OCI-LY1 (cell line): ENCODE results near the gene PJA2.

Experiments used
- H2AFZ ChIP-seq: fragments of 200-600 bp; sonication (generic), shearing (Covaris generic); 2 replicates; pipeline ENCODE4 v1.6.0; 2014; ENCODE audit warnings: antibody characterized with exemption, mild to moderate bottlenecking, low read length
- H3F3A ChIP-seq: fragments of 200-600 bp; sonication (generic), shearing (Covaris generic); 2 replicates; pipeline ENCODE4 v1.6.0; 2014; ENCODE audit warnings: mild to moderate bottlenecking, antibody characterized with exemption, low read length, moderate library complexity; ENCODE audit not compliant: insufficient read depth
- H3K27ac ChIP-seq: fragments of 200-600 bp; sonication (generic); 2 replicates; pipeline ENCODE4 v1.5.1; 2014; ENCODE audit warnings: low read length, mixed run types, mild to moderate bottlenecking, low read depth; ENCODE audit not compliant: poor library complexity, severe bottlenecking
- H3K27me3 ChIP-seq: fragments of 200-600 bp; sonication (generic); 2 replicates; pipeline ENCODE4 v1.6.0; 2014; ENCODE audit warnings: antibody characterized with exemption, mild to moderate bottlenecking, low read length, moderate library complexity; ENCODE audit not compliant: insufficient read depth
- H3K36me3 ChIP-seq: fragments of 200-600 bp; sonication (generic); 2 replicates; pipeline ENCODE4 v1.6.1; 2014; ENCODE audit warnings: mild to moderate bottlenecking, antibody characterized with exemption, low read length, moderate library complexity, mixed read lengths; ENCODE audit not compliant: insufficient read depth
- H3K4me1 ChIP-seq: fragments of 200-600 bp; sonication (generic); 2 replicates; pipeline ENCODE4 v1.5.1; 2014; ENCODE audit warnings: mild to moderate bottlenecking, low read length, moderate library complexity; ENCODE audit not compliant: insufficient read depth, severe bottlenecking
- H3K4me2 ChIP-seq: fragments of 200-600 bp; sonication (generic), shearing (Covaris generic); 2 replicates; pipeline ENCODE4 v1.6.1; 2014; ENCODE audit warnings: low read length
- H3K4me3 ChIP-seq: fragments of 200-600 bp; sonication (generic); 2 replicates; pipeline ENCODE4 v1.5.1; 2014; ENCODE audit warnings: low read length, low read depth, mild to moderate bottlenecking, mixed read lengths; ENCODE audit not compliant: poor library complexity, severe bottlenecking
- H3K79me2 ChIP-seq: fragments of 200-600 bp; shearing (Covaris generic); 2 replicates; pipeline ENCODE4 v1.6.1; 2016; ENCODE audit warnings: mixed run types, low read length, mixed read lengths; ENCODE audit not compliant: insufficient read depth
- H3K9ac ChIP-seq: fragments of 200-600 bp; sonication (generic), shearing (Covaris generic); 2 replicates; pipeline ENCODE4 v1.6.1; 2014; ENCODE audit warnings: mild to moderate bottlenecking, low read length, mixed read lengths
- H3K9me2 ChIP-seq: fragments of 200-600 bp; sonication (generic), shearing (Covaris generic); 2 replicates; pipeline ENCODE4 v1.6.1; 2014; ENCODE audit warnings: low read depth, mild to moderate bottlenecking, low read length, mixed read lengths
- H3K9me3 ChIP-seq: fragments of 200-600 bp; shearing (Covaris generic); 2 replicates; pipeline ENCODE4 v1.6.1; 2014; ENCODE audit warnings: low read length, mixed read lengths
- H4K20me1 ChIP-seq: fragments of 200-600 bp; sonication (generic), shearing (Covaris generic); 2 replicates; pipeline ENCODE4 v1.6.0; 2016; ENCODE audit warnings: mild to moderate bottlenecking, low read length; ENCODE audit not compliant: insufficient read depth
- CTCF ChIP-seq: fragments of 200-600 bp; sonication (generic), shearing (Covaris generic); IDR thresholded peaks from 2 replicates; pipeline ENCODE4 v1.5.1; 2017; ENCODE audit warnings: mild to moderate bottlenecking, antibody characterized with exemption, low read length, moderate library complexity, mixed read lengths
- EZH2 ChIP-seq: fragments of 200-600 bp; sonication (generic), shearing (Covaris generic); IDR thresholded peaks from 2 replicates; pipeline ENCODE4 v1.8.0; 2017; ENCODE audit warnings: borderline replicate concordance, mixed run types, mild to moderate bottlenecking, antibody characterized with exemption, low read length, moderate library complexity, mixed read lengths

The PJA2 gene

DNA sequence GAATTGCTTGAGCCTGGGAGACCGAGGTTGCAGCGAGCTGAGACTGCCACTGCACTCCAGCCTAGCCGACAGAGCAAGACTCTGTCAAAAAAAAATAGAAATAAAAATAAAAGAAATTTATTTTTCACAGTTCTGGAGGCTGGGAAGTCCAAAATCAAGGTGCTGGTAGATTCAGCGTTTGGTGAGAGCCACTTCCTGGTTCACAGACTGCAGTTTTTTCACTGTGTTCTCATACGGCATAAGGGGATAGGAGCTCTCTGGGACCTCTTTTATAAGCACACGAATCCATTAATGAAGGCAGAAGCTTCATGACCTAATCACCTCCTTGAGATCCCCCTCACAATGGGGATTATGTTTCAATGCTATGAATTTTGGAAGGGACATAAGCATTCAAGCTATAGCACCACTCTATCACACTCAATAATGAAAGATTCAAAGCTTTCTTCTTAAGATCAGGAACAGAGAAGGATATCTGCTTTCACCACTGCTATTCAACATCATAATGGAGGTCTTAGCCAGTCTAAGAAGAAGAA is 5.3 kb downstream of the PJA2 start:
- no peak overlapping the region for H3K4me2 ChIP-seq
- no peak overlapping the region for H2AFZ ChIP-seq
- no peaks in the 10 kb centered on the region for H4K20me1 ChIP-seq
- no peaks in the 10 kb centered on the region for H3F3A ChIP-seq
- peaks cover 44% of the 10 kb centered on the region for H3K36me3 ChIP-seq
- no peak overlapping the region for H3K9ac ChIP-seq
- no peaks in the 10 kb centered on the region for H3K27me3 ChIP-seq
- peaks cover 92% of the 10 kb centered on the region for H3K79me2 ChIP-seq
- peaks cover 18% of the 10 kb centered on the region for H3K4me1 ChIP-seq
- H3K27ac ChIP-seq = no peak overlapping the region
- no peak overlapping the region for H3K4me3 ChIP-seq
- peaks cover 7% of the 10 kb centered on the region; the same call in 1 of the 2 replicates for H3K9me3 ChIP-seq
- no peaks in the 10 kb centered on the region for H3K9me2 ChIP-seq
- no peak for TF ChIP-seq EZH2
- no peak for TF ChIP-seq CTCF

DNA sequence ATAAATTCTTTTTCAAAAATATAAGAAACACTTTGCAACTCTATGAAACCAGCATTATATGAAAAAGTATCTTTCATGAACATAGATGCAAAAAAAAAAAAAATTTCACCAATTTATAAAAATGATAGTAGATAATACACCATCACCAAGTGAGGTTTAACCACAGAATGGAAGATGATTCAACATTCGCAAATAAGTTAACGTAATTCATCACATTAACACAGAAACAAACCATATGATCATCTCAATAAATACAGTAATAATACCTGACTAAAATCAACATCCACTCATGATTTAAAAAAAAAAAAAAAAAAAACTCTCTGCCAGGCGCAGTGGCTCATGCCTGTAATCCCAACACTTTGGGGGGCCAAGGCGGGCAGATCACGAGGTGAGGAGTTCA is 6.3 kb downstream of the PJA2 start:
- Histone ChIP-seq H2AFZ (no peak overlapping the region), H3K9ac (no peak overlapping the region), H3K4me2 (no peak overlapping the region), H3K79me2 (peaks cover 99% of the 10 kb centered on the region), H3K36me3 (peaks cover 45% of the 10 kb centered on the region), H3K9me2 (no peaks in the 10 kb centered on the region), H3K4me1 (peaks cover 18% of the 10 kb centered on the region), H3F3A (no peaks in the 10 kb centered on the region), H3K27me3 (no peaks in the 10 kb centered on the region), H4K20me1 (no peaks in the 10 kb centered on the region), H3K9me3 (peaks cover 7% of the 10 kb centered on the region; the same call in 1 of the 2 replicates), H3K27ac (no peak overlapping the region), H3K4me3 (no peak overlapping the region)
- TF ChIP-seq CTCF = no peak
- no peak for TF ChIP-seq EZH2

GRCh38 chr5:109399092-109399759 is 10.5 kb downstream of the PJA2 start:
- Histone ChIP-seq H2AFZ (no peak overlapping the region), H3F3A (no peaks in the 10 kb centered on the region), H3K9me2 (no peaks in the 10 kb centered on the region), H3K9me3 (peaks cover 9% of the 10 kb centered on the region; the same call in 1 of the 2 replicates), H4K20me1 (no peaks in the 10 kb centered on the region), H3K9ac (no peak overlapping the region), H3K27me3 (no peaks in the 10 kb centered on the region), H3K4me3 (no peak overlapping the region), H3K79me2 (peaks cover 97% of the 10 kb centered on the region), H3K27ac (no peak overlapping the region), H3K36me3 (peaks cover 32% of the 10 kb centered on the region), H3K4me1 (no peaks in the 10 kb centered on the region), H3K4me2 (no peak overlapping the region)
- no peak for TF ChIP-seq CTCF
- no peak for TF ChIP-seq EZH2
